Activated CD8-positive, alpha-beta memory T cell treated with anti-CD3 and anti-CD28 coated beads for 1 hour (primary cell): ENCODE measurements around the gene TMC1.

Source experiments
- DNase-seq, 2 donors: peaks; one replicate each; pipeline ENCODE4 v3.0.0-alpha.2; 2020; ENCODE audit warnings: low read depth in 1 of 2; ENCODE audit errors: extremely low read depth in 1 of 2

TMC1 gene

GRCh38 chr9:72565535-72565934 lies 44.1 kb downstream of the TMC1 start:
- DNase-seq, result no peak

- no peak for DNase-seq
These were observed 52.9 kb downstream of the TMC1 start for GRCh38 chr9:72574156-72574810.

- no peak for DNase-seq
These were observed 54.3 kb downstream of the TMC1 start for GRCh38 chr9:72575666-72576065.

GRCh38 chr9:72576087-72576486 lies 54.7 kb downstream of the TMC1 start:
- no peak for DNase-seq

- DNase-seq, result no peak
These were observed 55.9 kb downstream of the TMC1 start for GRCh38 chr9:72577212-72577753.

GRCh38 chr9:72579190-72579589 lies 57.8 kb downstream of the TMC1 start:
- no peak for DNase-seq

- no peak for DNase-seq
These were observed 58.6 kb downstream of the TMC1 start for GRCh38 chr9:72579880-72580550.

GRCh38 chr9:72581694-72582093 lies 60.3 kb downstream of the TMC1 start:
- no peak for DNase-seq

GRCh38 chr9:72583370-72583769 lies 62.0 kb downstream of the TMC1 start:
- no peak for DNase-seq

- DNase-seq, result no peak
These were observed 65.2 kb downstream of the TMC1 start for GRCh38 chr9:72586388-72587130.

GRCh38 chr9:72588336-72588735 lies 66.9 kb downstream of the TMC1 start:
- no peak for DNase-seq

GRCh38 chr9:72589667-72590521 lies 68.5 kb downstream of the TMC1 start:
- DNase-seq, result no peak

- DNase-seq, result no peak
These were observed 69.4 kb downstream of the TMC1 start for GRCh38 chr9:72590824-72591223.

GRCh38 chr9:72592502-72593403 lies 71.3 kb downstream of the TMC1 start:
- no peak for DNase-seq

- DNase-seq, result no peak
These were observed 75.2 kb downstream of the TMC1 start for GRCh38 chr9:72596451-72597180.

- DNase-seq, result no peak
These were observed 75.7 kb downstream of the TMC1 start for GRCh38 chr9:72597181-72597517.

- DNase-seq, result no peak
These were observed 76.2 kb downstream of the TMC1 start for GRCh38 chr9:72597601-72598000.

GRCh38 chr9:72598639-72599038 lies 77.2 kb downstream of the TMC1 start:
- no peak for DNase-seq

GRCh38 chr9:72599874-72600534 lies 78.6 kb downstream of the TMC1 start:
- DNase-seq, result no peak
